Gastrocnemius medialis (tissue), 4 donors: ENCODE measurements around the gene SAP30. TPM values are rescaled to one million over a fixed set of nuclear protein-coding genes. Genes with fewer than 3 reads are reported as not detected.

ENCODE experiments used
- ATAC-seq, 2 donors: fragments of 150-250 bp; one replicate each; pipeline ENCODE4 v1.9.1; 2016
- DNase-seq, 2 donors: peaks; one replicate each; pipeline ENCODE4 v3.0.0-alpha.2; 2019
- H3K27ac ChIP-seq, 4 donors: fragments of 200-600 bp; sonication (generic); 1 replicate in 1 of 4; 2 replicates in 3 of 4; pipeline ENCODE4 v1.5.1; 2016 to 2018; ENCODE audit warnings: mild to moderate bottlenecking in 2 of 4, moderate library complexity in 1 of 4
- H3K27me3 ChIP-seq, 3 donors: fragments of 200-600 bp; sonication (generic) in 2 of 3; 1 replicate in 1 of 3; 2 replicates in 2 of 3; pipeline versions ENCODE4 v1.5.1 to v1.6.0; 2016 to 2019; ENCODE audit warnings: mild to moderate bottlenecking in 1 of 3, moderate library complexity in 1 of 3
- H3K36me3 ChIP-seq, 2 donors: fragments of 200-600 bp; sonication (generic) in 1 of 2; one replicate each; pipeline ENCODE4 v1.5.1; 2017 to 2018
- H3K4me1 ChIP-seq, 2 donors: fragments of 200-600 bp; sonication (generic) in 1 of 2; one replicate each; pipeline ENCODE4 v1.5.1; 2016 to 2017; ENCODE audit warnings: mild to moderate bottlenecking in 2 of 2
- H3K4me3 ChIP-seq, 4 donors: fragments of 200-600 bp; sonication (generic) in 3 of 4; 1 replicate in 1 of 4; 2 replicates in 3 of 4; pipeline ENCODE4 v1.5.1; 2016 to 2019; ENCODE audit warnings: mild to moderate bottlenecking in 2 of 4
- H3K9me3 ChIP-seq, 3 donors: fragments of 200-600 bp; sonication (generic) in 2 of 3; 1 replicate in 1 of 3; 2 replicates in 2 of 3; pipeline ENCODE4 v1.5.1; 2016 to 2019
- POLR2A ChIP-seq, 2 donors: fragments of 450-650 bp; IDR thresholded peaks; one replicate each; pipeline ENCODE4 v1.6.1; 2017; ENCODE audit warnings: antibody characterized with exemption in 2 of 2, mild to moderate bottlenecking in 2 of 2, moderate library complexity in 2 of 2
- in situ Hi-C, 4 donors: fragments of 200-750 bp; cut with MboI; loops; one replicate each; pipeline versions ENCODE4 v1.15.0 to v1.8.0; 2017; ENCODE audit warnings: low sequenced_read_pairs in 4 of 4
- intact Hi-C: fragments of 100-400 bp; cut with DNase I; formaldehyde crosslinking; loops from one replicate; pipeline ENCODE4 v1.15.1; 2023; ENCODE audit warnings: low total_unique reads
- total RNA-seq, 4 donors: library from RNA; depleted of rRNA; stranded (reverse); fragments of >200 nt; gene quantifications; one replicate each; pipeline versions ENCODE4 v1.1.0 to v1.2.3, GENCODE V29; 2016
- TF ChIP-seq, protein P1 (sequence below), 5 experiments: fragments of 450-650 bp in 3 of 5; fragments of 200-600 bp in 2 of 5; sonication (generic) in 2 of 5; IDR thresholded peaks in 4 of 5; conservative IDR thresholded peaks in 1 of 5; 1 replicate in 4 of 5; 2 replicates in 1 of 5; pipeline ENCODE4 v1.5.1; 2016 to 2019; ENCODE audit warnings: antibody characterized with exemption in 5 of 5, mild to moderate bottlenecking in 3 of 5, moderate library complexity in 3 of 5

SAP30 gene
- total RNA-seq, 4 donors from 2014 or later = 13.3 to 24.8 (median 18.2) TPM

DNA sequence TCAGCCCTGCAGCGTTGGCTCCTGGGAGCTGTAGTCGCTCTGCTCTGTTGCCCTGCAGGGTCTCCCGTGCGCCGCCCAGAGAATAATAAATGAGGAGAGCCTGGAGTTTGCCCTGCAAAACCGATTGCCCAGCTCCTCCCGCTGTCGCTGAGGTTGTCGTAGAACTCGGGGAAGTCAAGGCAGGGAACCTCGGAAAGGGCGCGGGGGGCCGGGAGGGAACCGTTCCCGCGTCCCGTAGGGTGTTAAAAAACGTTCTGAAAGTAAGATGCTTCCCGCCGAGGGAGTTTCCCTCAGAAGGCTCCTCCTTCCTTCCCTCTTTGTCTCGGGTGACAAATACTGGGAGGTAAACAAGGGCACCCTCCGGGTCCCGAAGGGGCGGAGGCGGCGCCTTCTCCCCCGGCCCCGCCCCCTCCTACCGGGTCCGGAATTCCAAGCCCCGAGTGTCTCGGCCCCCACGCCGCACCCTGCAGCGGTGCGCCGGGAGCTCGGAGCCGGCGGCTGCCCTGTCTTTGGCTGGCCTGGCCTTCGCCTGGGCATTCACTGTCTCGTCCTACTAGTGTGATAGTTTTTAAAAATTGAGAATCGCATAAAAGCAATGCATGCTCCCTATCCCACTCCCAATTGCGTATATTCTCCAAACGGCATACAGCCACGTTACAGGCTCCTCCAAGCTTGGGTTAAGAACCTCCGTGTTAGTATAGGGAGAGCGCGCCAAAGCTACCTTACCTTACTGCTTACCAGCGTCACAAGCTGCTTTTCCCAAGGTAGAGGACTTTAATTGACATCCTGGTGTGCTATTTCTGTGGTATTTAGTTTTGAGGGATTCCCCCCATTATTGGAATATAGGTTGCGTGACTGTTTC is 35.6 kb upstream of the SAP30 start:
- in situ Hi-C loops (loop anchor here in 2 of 4 donors (5.0 to 25.0 kb wide), 3 partner anchors 37 to 952 kb away; partner anchors contain the start of genes CEP44 (in 1 of the 2), FBXO8 (in 1 of the 2) and SAP30 (in 1 of the 2)), intact Hi-C loops (loop anchor here (1.0 to 2.0 kb wide), 2 partner anchors 36 to 948 kb away; partner anchors contain the start of genes CEP44 and FBXO8)
- ATAC-seq (peak; percentile 30 to 31), DNase-seq (peak; percentile 32 to 35)
- Histone ChIP-seq H3K27ac (peak overlapping the region; percentile 13 to 99 (median 96)), H3K27me3 (no peaks in the 10 kb centered on the region), H3K4me1 (peaks cover 8 to 20% of the 10 kb centered on the region in 2 donors), H3K9me3 (no peaks in the 10 kb centered on the region), H3K4me3 (peak overlapping the region; percentile 83 to 96 (median 87)), H3K36me3 (peaks cover 0 to 17% of the 10 kb centered on the region in 2 donors)
- no peak for TF ChIP-seq POLR2A (IDR thresholded peaks at IDR 0.05)
- TF ChIP-seq, protein P1, sequence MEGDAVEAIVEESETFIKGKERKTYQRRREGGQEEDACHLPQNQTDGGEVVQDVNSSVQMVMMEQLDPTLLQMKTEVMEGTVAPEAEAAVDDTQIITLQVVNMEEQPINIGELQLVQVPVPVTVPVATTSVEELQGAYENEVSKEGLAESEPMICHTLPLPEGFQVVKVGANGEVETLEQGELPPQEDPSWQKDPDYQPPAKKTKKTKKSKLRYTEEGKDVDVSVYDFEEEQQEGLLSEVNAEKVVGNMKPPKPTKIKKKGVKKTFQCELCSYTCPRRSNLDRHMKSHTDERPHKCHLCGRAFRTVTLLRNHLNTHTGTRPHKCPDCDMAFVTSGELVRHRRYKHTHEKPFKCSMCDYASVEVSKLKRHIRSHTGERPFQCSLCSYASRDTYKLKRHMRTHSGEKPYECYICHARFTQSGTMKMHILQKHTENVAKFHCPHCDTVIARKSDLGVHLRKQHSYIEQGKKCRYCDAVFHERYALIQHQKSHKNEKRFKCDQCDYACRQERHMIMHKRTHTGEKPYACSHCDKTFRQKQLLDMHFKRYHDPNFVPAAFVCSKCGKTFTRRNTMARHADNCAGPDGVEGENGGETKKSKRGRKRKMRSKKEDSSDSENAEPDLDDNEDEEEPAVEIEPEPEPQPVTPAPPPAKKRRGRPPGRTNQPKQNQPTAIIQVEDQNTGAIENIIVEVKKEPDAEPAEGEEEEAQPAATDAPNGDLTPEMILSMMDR (IDR thresholded peaks at IDR 0.05 in 4 of 5, conservative IDR thresholded peaks at IDR 0.05 in 1 of 5) = no peak

DNA sequence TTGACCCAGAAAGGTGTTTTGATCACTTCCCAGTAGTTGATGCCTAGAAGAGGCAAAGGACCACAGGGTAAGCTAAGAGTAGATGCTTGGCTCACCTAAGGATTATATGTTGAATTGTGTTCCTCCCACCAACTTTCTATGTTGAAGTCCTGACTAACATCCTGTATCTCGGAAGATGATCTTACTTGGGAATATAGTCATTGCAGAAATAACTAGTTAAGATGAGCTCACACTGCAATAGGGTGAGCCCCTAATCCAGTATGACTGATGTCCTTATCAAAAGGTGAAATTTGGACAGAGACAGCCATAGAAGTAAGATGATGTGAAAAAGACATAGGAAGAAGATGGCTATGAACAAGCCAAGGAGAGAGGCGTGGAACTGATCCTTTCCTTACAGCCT is 33.3 kb upstream of the SAP30 start:
- Histone ChIP-seq H3K4me3 (no peak overlapping the region), H3K27me3 (no peaks in the 10 kb centered on the region), H3K36me3 (peaks cover 0 to 2% of the 10 kb centered on the region in 2 donors), H3K4me1 (peaks cover 8 to 14% of the 10 kb centered on the region in 2 donors), H3K27ac (no peak overlapping the region), H3K9me3 (no peaks in the 10 kb centered on the region)
- ATAC-seq (no peak), DNase-seq (no peak)
- intact Hi-C loops = no loop called here
- TF ChIP-seq POLR2A (IDR thresholded peaks at IDR 0.05) = no peak
- TF ChIP-seq, protein P1 (IDR thresholded peaks at IDR 0.05 in 4 of 5, conservative IDR thresholded peaks at IDR 0.05 in 1 of 5) = no peak
- in situ Hi-C loops = loop anchor here in 2 of 4 donors (5.0 to 25.0 kb wide), 3 partner anchors 35 to 950 kb away; partner anchors contain the start of genes CEP44 (in 1 of the 2), FBXO8 (in 1 of the 2) and SAP30 (in 1 of the 2)

DNA sequence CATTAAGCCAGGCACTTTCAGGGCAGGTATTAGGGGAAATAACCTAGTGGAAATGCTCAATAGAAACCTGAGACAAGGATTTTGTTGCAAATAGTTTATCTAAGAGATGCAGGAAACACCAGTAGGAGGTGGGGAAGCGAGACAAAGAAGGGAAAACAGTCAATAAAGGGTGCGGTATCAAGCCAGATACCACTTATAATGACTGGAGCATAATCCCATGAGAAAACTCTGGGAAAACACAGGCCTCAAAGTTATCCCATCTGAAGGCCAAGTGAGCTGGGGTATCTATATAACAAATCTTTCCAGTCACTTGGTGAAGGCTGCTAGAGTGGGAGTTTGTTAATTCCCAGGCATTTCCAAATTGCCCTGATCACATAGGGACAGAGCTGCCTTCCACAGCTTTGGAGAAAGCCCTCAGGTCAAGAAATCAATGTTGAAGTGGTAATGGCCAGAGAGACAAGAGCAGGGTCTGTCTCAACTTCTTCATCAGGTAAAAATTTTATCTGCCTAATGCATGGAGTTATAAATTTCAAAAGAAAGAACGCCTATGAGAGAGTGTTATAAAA is 26.8 kb upstream of the SAP30 start:
- Histone ChIP-seq H3K36me3 (no peaks in the 10 kb centered on the region), H3K9me3 (no peaks in the 10 kb centered on the region), H3K27ac (no peak overlapping the region), H3K4me1 (no peaks in the 10 kb centered on the region), H3K4me3 (no peak overlapping the region), H3K27me3 (no peaks in the 10 kb centered on the region)
- intact Hi-C loops (no loop called here), in situ Hi-C loops (loop anchor here in 1 of 4 donors (25.0 kb wide), 1 partner anchor 943 kb away; the partner anchor contains the start of genes CEP44 and FBXO8)
- no peak for ATAC-seq
- TF ChIP-seq, protein P1 (IDR thresholded peaks at IDR 0.05 in 4 of 5, conservative IDR thresholded peaks at IDR 0.05 in 1 of 5) = no peak
- TF ChIP-seq POLR2A (IDR thresholded peaks at IDR 0.05) = no peak
- DNase-seq = no peak

DNA sequence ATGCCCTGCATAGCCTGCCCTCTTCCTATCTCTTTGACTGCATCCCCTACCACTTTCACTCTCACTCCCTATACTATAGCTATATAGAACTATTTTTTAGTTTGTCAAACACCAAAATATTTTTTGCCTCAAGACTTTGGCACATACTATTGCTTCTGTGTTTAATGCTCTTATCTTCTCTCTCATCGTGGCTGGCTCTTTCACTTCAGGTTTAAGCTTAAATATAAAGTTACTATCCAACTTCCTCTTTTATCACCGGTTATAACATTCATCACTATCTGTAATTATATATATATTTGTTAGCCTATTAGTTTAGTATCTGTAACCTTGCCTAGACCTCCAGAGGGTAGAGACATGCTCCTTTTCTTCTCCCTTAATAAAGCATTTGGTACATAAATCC is 25.1 kb upstream of the SAP30 start:
- DNase-seq (no peak), ATAC-seq (no peak)
- Histone ChIP-seq H3K4me3 (no peak overlapping the region), H3K27me3 (no peaks in the 10 kb centered on the region), H3K36me3 (no peaks in the 10 kb centered on the region), H3K27ac (no peak overlapping the region), H3K4me1 (no peaks in the 10 kb centered on the region), H3K9me3 (no peaks in the 10 kb centered on the region)
- in situ Hi-C loops = loop anchor here in 1 of 4 donors (25.0 kb wide), 1 partner anchor 942 kb away; the partner anchor contains the start of genes CEP44 and FBXO8
- TF ChIP-seq, protein P1 (IDR thresholded peaks at IDR 0.05 in 4 of 5, conservative IDR thresholded peaks at IDR 0.05 in 1 of 5) = no peak
- TF ChIP-seq POLR2A (IDR thresholded peaks at IDR 0.05) = no peak
- intact Hi-C loops = no loop called here
